HG03196 (cell line): ENCODE data around the gene KRT86.
"Not testable (repeated sequence)": the region's sequence is repeated elsewhere in the genome, so short reads cannot be mapped to it uniquely, and the experiment has no call there.

ENCODE experiments used
- ATAC-seq: cut with Tn5 transposase; IDR thresholded peaks from one replicate; pipeline ENCODE4 v1.9.1; 2021; ENCODE audit not compliant: unreplicated experiment

The KRT86 gene

GRCh38 chr12:52238916-52239646, 35.4 kb upstream of the KRT86 start:
- no peak for ATAC-seq

DNA sequence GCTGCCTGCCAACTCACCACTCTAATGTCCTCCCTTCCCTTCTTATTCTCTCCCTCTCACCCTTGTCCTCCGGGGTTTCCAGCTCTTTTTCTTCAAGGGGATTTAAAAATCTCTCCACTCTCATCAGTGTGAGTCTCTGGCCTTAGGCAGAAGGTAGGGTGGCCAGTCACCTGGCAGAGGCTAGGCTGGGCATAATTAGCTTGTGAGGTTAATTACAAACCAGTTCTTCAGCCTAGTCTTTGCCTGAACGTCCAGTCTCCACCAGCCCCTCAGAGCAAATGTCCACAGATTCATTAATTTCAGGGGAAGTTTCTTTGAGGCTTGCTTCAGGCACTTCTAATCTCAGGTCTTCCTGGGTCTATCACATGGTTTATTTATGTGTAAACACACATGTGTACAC, 34.7 kb upstream of the KRT86 start:
- ATAC-seq, result no peak

DNA sequence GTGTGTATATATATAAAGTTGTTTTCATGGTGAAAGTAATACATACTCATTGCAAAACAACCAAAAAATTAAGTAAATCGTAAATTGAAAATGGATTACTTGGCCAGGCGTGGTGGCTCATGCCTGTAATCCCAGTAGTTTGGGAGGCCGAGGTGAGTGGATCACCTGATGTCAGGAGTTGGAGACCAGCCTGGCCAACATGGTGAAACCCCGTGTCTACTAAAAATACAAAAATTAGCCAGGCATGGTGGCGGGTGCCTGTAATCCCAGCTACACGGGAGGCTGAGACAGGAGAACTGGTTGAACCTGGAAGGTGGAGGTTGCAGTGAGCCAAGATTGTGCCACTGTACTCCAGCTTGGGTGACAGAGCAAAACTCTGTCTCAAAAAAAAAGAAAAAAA, 34.2 kb upstream of the KRT86 start:
- not testable (repeated sequence) for ATAC-seq

GRCh38 chr12:52241205-52241842, 33.1 kb upstream of the KRT86 start:
- ATAC-seq, result no peak

- ATAC-seq, result no peak
These were observed 31.8 kb upstream of the KRT86 start for GRCh38 chr12:52242442-52243258.

- ATAC-seq, result no peak
These were observed 31.1 kb upstream of the KRT86 start for GRCh38 chr12:52243259-52243855.

DNA sequence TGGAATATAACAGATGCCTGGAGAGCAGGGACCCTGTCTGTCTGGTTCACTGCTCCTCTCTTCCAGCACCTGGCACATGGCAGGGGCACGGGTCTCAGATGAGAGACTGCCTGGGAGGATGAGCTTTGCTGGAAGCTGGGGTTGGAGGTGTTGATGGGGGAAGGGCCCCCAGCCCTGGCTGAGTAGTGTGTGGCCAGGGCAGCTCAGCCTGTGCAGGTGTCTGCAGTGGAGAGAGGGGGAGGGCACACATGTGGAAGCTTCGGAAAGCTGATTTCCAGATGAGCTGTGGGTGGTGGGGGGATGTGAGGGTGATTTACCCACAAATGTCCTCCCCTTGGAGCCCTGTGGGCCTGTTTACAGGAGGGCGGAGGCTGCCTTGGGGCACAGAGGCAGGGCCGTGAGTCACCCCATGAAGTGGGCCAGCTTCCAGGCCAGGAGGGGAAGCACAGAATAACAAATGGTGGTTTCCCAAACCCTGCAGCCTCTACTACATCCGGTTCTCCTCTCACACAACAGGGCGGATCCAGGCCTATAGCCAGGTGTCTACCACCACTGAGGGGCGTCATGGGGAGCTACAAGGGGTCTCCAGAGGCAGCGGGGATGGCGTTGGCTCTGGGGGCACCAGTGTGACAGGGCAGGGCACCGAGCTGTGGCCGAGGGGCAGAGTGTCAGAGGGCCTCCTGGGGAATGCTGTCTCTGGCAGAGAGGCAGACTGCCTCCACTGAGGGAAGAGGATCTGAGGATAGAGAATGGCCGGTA, 30.4 kb upstream of the KRT86 start:
- ATAC-seq, result peak; percentile 92

GRCh38 chr12:52244615-52244994, 29.8 kb upstream of the KRT86 start:
- ATAC-seq, result no peak

- ATAC-seq, result no peak
These were observed 29.0 kb upstream of the KRT86 start for GRCh38 chr12:52245259-52245961.

GRCh38 chr12:52245962-52246569, 28.4 kb upstream of the KRT86 start:
- no peak for ATAC-seq

GRCh38 chr12:52246720-52247621, 27.5 kb upstream of the KRT86 start:
- ATAC-seq, result no peak

GRCh38 chr12:52247622-52248540, 26.6 kb upstream of the KRT86 start:
- ATAC-seq, result no peak

DNA sequence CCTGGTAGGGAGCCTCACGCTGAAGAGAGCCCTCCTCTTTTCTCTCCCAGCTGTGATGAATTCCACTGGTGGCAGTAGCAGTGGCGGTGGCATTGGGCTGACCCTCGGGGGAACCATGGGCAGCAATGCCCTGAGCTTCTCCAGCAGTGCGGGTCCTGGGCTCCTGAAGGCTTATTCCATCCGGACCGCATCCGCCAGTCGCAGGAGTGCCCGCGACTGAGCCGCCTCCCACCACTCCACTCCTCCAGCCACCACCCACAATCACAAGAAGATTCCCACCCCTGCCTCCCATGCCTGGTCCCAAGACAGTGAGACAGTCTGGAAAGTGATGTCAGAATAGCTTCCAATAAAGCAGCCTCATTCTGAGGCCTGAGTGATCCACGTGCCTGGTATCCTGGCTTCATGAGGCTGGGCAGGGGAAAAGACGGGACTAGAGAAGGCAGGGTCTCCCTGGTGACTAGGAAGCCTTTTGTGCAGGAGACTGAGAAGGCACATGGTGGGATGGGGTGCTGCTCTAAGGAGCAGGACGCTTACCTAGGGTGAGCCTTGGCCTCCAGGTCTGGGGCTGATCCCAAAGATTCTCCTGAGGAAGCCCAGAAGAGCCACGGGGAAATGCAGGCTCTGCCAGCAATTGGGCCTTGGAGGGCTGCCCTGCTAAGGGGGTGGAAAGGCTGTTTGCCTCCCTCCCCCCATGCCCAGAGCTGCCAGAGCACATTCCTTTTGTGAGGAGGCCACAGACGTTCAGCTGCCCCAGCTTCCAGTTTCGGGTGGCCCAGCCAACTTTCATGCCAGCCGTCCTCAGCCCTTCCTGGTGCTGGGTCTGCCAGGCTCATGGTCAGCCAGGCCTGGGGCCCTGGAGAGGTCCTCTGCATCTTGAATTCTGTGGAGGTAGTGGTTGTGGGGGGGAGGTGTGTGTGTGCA, 25.6 kb upstream of the KRT86 start:
- ATAC-seq, result no peak

DNA sequence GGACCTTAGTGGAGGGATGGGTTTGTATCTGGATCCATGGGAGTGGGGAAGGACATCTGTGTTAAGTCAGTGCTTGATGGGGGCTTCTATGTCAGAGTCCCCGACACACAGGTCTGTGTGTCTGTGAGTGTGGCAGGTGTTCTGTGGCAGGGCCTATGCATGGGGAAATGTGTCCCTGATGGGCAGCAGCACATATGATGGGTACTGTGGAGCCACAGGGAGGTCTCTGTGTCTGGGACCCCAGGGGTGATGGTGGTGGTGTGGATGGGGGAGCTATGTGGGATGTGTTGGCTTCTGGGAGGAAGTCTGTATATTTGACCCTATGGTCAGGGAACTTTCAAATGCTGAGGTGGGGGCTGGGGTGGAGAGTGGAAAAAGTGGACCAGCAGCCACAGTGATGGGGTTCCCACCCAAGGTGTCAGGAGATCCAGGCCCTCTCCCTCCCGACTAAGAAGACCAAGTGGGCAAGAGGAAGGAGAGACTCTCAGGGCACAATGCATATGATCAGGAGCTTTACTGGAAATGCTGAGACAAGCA, 24.9 kb upstream of the KRT86 start:
- ATAC-seq, result no peak

- ATAC-seq, result no peak
These were observed 24.1 kb upstream of the KRT86 start for GRCh38 chr12:52250048-52250990.
